HG02623 (cell line): Measurements from ENCODE around the gene ZFAND3.
"Not testable (repeated sequence)": the region's sequence is repeated elsewhere in the genome, so short reads cannot be mapped to it uniquely, and the experiment has no call there.

Experiments
- ATAC-seq: cut with Tn5 transposase; IDR thresholded peaks from one replicate; pipeline ENCODE4 v1.9.1; 2021; ENCODE audit warnings: moderate library complexity; ENCODE audit not compliant: unreplicated experiment

ZFAND3 gene

DNA sequence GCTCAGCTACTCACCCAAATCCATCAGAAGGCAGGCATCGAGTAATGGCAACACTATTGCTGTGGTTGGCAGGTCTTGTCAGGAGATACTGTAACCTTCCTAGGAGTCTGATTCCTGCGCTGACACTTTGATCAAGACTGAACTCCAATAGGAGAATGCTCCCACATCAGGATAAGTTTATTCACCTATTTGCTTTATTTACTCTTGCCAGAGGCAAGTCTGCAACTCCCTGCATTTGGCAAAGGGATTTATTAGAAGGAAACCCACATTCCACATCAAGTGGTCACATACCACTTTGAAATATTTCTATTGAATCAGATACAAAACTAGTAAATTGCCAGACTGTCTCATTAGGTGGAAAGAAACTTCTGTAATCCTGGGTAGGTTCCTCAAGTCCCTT, 43.5 kb downstream of the ZFAND3 start:
- ATAC-seq: no peak

DNA sequence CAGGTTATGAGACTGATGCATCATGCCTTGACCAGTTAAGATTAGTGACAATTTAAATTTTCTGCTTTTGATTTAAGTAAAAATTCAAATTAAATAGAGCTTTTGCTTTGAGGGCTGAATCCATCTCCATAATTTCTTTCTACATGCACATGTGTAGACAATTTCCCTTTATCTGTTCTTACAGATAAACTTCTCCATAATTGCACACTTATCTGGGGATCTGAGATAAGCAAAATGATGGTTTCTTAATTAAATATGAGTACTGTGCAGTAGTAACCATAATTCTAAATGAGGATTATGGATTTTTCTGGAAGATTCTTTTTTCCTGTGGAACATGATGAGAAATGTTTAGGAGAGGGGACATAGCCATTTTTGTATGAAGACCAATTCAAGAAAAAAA, 44.7 kb downstream of the ZFAND3 start:
- ATAC-seq: no peak

DNA sequence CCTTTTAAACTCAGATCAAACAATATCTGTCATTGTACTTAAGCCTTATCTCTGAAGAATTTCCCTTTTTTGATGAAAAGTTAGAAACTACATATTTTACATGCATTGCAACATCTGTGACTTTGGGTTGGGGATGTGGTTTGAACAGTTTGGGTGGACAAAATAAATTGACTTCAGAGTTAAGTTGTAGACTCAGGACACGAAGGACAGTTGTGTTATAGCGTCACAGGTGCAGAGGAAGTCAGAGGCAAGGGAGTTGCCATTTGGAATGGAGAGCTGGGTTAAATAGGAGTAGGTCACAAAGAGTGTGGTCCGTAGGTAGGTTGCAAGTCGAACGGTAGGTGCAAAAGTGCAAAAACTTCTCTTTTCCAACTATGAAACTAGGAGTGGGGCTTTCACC, 46.0 kb downstream of the ZFAND3 start:
- no peak for ATAC-seq

DNA sequence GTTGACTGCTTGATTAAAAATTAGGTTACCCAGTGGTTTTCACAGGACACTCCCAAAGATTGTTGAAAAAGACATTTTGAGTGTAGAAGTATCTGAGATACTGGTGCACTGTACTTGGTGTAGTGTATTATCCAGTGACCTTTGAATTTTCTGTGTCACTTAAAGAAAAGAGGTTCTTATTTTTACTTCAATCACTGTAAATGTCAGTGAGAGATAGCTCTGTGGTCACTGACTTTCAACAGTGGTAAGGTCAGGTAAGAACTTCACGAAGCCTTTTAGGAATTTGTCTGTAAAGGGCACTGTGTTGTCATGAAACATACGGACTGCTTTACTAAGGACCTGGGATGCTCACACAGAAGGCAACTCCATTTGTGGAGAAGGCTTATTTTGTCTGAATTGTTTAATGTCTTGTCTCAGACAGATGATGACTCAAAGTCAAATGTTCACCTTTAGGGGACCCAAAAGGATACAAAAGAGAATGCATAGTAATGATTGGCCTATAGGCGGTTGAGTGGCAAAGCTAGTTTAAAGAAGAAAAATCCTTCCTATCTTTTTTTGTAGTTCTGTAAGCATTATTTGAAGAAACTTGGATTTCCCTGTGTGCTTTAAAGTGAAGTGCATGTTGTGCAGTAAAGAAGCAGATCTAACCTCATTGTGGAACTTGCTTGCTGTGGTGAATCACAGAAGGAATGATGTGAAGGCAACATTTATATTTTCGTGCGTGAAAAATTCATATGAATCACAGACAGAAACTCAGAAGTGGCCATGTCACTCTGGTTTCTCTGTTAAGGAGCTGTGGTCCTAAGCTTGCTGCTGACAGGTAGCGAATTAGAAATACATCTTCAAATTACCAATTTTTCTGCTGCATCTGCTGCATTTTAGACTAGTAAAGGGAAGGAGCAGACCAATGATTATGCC, 47.3 kb downstream of the ZFAND3 start:
- ATAC-seq: no peak

DNA sequence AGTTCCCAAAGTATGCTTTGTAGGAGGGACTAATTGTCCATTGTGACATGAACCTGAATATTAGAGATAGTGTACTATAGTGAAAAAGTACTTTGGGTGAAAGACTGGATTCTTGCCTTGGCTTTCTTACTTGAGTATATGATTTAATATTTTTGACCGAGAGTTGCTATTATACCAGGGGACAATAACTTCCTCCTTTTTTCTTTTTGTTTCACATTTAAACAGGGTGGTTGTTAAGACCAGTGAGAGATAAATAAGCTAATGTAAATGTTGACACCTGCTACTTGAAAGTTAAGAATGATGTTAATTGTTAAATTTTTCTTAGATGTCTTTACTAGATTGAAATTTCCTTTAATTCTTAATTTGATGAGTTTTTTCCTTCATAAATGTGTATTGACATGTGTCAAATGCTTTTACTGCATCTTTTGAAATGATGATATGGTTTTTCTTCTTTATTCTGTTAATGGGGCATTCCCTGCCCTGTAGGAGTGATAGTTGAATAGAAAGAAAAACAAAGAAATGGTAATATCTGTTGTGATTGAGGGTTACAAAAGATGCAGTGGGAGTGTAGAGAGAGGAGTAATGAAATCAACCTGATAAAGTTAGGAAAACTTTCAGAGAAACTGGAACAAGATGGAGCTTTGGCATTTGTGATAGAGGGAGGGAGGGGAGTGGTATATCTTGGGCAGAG, 48.4 kb downstream of the ZFAND3 start:
- no peak for ATAC-seq

DNA sequence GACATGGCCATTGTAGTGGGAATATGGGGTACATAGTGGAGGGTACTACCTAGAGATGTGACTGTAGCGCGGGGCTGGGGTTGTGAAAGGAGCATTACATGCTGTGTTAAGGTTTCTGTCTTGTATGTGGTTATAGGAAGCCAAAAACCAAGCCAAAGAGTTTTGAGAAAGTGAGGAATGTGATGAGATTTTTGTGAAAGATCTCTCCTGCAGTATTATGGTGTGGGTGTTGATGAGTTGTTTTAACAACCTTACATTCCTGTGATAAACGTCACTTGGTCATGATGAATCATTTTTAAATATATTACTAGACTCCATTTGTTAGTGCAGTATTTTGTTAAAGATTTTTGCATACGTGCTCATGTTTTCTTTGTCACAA, 48.9 kb downstream of the ZFAND3 start:
- no peak for ATAC-seq

DNA sequence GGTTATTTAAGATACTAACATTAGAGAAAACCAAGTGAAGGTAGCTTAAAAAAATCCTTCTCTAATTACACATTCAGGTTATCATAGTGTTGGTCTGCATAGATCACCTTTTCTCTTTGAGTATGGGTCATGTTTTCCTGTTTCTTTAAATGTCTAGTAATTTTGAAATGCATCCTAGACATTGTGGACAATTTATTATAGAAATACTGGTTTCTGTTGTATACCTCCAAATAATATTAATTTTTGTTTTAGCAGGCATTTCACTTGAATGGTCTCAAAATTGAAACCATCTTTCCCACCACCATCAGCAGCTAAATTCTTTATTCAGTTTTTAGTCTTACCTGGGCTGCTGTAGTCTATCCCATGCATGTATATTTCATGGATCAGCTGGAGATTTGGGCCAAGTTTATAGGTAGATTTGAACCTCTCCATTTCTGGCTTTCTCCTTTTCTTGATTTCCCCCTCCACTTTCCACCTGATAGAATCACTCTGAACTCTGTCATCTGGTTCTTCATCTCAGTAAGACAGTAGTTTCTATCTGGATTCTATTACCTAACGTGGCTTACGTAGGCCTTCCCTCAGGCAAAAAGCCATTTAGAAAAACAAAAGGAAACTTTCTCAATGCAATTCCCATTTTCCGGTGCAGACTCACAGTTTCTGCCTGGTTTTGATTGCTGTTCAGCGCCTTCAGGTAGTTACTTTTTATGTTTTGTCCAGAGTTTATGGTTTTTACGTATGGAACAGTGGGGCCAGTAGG, 52.3 kb downstream of the ZFAND3 start:
- no peak for ATAC-seq

DNA sequence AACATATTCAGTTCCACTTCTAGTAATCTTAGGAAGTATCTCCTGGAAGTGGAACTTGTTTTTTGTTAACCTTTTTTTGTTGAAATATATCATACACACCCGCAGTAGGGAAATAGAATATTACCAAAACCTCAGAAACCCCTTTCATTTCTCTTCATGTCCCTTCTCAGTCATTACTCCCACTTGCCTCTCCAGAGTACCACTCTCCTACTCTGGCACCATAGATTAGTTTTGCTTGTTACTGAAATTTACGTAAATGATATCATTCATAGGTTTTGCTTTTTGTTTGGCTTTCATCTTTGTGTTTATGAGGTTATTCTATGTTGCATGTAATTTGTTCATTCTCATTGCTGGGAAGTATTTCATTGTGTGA, 52.8 kb downstream of the ZFAND3 start:
- ATAC-seq: no peak

DNA sequence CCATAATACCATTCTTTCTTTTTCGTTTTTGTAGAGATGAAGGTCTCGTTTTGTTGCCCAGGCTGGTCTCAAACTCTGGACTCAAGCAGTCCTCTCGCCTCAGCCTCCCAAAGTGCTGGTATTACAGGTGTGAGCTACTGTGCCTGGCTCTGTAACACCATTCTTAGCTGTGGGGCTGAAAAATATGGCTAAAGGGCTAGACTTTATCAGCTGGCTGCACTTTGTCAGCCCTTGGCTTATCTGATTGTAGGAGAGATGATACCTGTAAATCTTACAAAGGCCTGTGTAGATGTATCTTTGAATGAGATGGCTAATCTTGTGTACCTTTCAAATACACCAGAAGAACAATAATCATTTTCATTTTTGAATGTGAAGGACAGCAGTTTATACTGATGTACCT, 55.2 kb downstream of the ZFAND3 start:
- ATAC-seq: no peak

DNA sequence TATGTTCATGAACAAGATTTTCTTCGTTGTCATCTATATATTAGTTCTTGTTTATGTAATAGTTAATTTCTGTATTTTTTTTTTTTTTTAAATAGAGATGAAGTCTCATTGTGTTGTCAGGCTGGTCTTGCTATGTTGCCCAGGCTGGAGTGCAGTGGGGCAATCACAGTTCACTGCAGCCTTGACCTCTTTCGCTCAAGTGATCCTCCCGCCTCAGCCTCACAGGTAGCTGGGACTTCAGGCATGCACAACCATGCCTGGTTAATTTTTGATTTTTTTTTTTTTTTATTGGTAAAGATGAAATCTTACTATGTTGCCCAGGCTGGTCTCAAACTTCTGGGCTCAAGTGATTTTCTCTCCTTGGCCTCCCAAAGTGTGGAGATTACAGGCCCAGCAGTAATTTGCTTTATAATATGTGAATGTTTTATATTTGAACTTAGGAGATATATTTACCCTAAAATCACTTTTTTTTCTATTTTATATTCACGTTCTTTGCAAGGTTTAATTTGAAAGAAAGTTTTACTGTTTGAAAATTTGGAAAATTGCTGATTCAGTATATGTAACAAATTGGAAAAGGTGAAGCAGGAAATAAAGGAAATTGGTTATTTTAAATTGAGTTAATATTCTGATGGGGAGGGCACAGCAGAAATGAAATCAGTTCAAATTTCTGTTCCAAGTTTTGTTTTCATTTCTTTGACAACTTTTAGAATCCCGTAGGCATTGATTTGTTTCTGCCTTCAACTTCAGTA, 56.2 kb downstream of the ZFAND3 start:
- ATAC-seq: no peak

DNA sequence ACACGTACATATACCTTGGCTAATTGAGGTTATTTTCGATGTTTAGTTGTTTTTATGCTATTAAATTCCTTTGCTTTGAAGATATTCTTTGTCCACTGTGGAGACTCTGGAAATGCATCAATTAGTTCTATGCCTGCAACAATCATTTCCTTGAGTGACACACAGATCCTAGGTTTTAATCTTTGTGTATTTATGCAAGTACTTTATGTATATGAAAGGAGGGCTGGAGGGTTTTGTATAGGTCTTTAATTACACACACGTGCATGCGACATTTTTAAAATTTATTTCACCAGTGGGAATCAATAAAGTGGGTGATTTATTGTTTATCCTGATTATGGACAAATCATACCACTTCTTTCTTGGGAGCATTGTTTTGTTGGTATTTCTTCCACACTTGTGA, 57.3 kb downstream of the ZFAND3 start:
- no peak for ATAC-seq

DNA sequence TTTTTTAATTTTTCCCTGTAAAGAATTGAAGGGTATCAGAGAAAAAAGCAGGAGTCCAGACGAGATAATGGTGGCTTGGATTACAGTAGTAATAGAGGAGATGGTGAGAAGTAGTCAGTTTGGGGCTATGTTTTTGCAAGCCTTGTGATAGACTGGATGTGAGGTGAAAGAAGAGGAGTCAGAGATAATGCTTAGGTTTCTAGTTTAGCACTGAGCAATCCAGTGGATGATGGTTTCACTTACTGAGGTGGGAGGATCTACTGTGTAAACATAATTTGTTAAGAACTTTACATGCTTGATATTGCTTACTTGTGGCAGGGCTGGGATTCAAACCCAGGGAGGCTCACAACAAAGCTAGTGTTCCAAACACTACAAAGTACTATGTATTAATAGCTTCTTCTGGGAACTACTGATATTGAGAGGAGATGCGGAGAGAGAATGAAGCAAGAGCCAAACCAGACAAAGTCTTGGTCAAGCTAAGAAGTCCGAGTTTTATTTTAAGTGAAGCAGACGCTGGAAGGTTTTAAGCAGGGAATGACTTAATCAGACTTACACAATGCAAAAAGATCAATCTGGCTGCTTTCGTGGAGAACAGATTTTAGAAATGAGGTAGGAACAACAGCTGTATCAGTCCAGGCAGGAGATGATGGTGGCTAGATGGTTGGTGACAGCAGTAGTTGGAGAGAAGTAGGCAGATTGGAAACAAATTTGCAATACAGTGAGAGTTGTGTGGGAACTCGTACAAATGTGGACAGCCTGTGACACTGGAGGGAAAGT, 58.0 kb downstream of the ZFAND3 start:
- ATAC-seq: no peak

DNA sequence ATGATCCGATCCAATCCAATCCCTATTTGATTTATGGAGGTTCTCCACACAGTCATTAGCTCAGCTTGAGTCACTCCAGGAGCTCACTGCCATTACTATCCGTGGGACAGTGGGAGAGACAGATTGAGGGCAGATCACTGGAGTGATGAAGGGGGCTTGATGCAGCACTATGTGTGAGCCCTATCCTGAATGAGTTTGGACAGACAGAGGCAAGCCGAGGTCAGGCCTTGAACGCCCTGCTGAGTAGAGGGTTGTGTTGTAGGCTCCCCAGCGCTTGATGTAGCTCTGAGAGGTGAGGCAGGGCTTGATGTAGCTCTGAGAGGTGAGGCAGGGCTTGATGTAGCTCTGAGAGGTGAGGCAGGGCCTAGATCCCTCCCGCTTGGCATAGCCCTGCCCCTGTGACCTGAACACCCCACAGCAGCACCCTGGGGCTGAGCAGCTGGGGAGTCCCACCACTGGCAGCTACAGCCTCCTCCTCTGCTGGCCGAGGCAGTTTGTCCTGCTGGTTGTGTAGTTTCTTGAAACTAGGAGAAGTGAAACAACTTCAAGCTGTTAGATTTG, 58.7 kb downstream of the ZFAND3 start:
- no peak for ATAC-seq

DNA sequence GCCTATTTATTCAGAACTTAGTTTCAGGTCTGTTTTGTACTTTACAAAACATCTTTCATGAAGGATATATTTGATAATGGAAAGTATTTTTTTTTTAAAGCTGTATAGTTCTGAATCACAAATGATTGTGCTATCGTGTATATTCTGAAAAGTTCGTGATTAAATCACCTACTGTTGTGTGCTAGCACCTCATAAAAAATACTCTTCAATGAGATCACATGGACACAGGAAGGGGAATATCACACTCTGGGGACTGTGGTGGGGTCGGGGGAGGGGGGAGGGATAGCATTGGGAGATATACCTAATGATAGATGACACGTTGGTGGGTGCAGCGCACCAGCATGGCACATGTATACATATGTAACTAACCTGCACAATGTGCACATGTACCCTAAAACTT, 61.1 kb downstream of the ZFAND3 start:
- not testable (repeated sequence) for ATAC-seq

DNA sequence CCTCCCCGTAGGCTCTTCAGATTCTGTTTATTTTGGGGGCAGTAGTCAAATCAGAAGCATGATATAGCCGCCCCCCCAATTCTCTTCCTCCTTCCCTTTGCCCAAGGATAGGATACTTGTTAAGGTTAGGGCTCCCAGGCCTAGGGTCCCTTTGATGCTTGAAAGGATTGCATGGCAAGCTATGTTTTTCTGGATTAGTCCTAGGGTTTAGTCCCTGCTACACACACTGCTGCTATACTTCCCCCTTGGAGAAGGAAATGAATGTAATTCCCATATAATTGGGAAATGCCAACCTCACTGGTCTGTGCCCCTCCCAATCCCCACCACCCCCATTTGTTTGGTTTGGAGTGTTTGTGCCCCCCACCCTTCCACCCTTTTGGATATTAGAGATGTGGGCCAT, 62.8 kb downstream of the ZFAND3 start:
- ATAC-seq: no peak

DNA sequence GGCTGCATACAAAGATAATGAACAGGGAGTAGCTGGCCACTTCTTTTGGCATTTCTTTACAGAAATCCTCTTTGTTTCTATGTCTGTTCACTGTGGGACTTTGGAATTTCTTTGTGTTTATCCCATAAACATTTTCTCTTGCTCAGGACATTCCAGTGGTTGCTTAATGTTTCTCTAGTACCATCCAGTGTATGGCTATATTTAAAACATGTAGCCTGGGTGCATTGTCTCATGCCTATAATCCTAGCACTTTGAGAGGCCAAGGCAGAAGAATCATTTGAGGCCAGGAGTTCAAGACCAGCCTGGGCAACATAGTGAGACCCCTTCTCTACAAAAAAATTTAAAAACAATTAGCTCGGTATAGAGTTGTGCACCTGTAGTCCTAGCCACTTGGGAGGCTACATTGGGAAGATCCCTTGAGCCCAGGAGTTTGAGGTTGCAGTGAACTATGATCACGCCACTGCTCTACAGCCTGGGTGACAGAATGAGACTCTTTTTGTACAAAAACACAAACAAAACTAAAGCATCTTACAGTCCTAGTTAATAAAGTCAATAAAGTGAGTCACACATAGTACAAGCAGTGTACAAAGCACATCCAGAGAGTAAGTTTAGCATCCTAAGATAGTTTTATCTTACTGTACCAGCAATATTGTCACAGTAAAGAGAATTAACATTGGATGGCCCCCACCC, 63.3 kb downstream of the ZFAND3 start:
- no peak for ATAC-seq

DNA sequence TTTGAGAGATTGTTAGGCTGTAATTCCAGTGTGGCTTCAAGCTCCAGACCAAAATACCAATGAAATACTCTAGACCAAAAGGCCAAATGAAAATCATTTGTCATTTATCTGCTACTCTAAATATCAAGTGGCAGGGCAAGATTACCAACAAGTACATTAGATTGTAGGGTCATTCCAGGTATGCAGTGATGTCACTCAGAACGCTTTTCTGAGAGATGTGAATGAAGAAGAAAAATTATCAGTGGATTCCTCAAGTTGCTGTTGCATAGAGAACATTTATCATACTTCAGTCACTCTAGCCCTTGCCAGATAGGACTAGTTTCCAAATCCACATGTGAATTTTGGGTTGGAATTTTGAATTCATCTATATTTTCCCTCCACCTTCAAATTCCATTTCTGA, 65.0 kb downstream of the ZFAND3 start:
- ATAC-seq: no peak

DNA sequence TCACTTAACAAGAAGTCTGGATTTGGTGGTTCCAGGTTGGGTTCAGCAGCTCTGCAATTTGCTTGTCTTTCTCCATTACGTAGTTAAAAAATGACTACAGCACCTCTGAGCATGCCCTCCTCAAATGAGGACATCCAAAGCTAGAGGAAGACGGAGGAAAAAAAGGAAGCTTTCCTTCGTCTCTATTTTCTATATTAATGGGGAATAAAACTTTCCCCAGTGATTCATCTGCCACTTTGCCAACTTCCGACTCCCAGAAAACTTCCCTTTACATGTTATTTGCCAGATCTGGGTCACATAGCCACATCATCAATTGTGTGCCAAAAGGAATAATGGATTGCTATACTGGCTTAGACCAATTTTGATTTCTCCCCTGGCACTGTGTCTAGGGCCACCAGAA, 69.5 kb downstream of the ZFAND3 start:
- no peak for ATAC-seq

DNA sequence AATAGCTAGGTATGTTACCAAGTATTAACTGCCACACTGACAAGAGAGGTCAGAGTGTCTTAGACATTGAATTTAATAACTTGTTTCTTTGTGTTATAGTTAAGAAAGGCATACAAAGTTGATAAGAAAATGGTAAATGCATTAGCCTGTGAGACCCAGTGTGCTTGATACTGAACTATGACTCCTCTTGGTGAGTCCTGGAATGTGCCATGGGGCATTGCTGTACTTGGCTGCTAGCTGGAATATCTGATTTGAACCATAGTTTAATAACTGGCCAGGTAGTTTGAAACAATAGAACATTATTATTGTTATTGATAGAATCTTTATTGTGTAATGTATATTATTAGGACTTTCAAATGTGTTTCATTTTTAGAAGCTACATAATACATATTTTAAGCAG, 70.0 kb downstream of the ZFAND3 start:
- no peak for ATAC-seq
